GM13976 (cell line): ENCODE data around the gene NWD2.
A peak's percentile ranks its signal among the peaks of the same experiment; 100 is the strongest.

Experiments used
- DNase-seq: peaks from one replicate; pipeline ENCODE4 v3.0.0; 2012; ENCODE audit warnings: low spot score
- CTCF ChIP-seq: IDR thresholded peaks from 2 replicates; pipeline ENCODE4 v1.5.1; 2012; ENCODE audit warnings: borderline replicate concordance, mild to moderate bottlenecking; ENCODE audit not compliant: insufficient read depth; ENCODE audit errors: extremely low read depth, missing control alignments, control extremely low read depth
- in situ Hi-C: fragments of 300-500 bp; cut with MboI; formaldehyde crosslinking; loops from one replicate; pipeline ENCODE4 v1.12.0; 2022; ENCODE audit warnings: low sequenced_read_pairs, mixed read lengths, inconsistent platforms; ENCODE audit not compliant: unreplicated experiment

The NWD2 gene

GRCh38 chr4:37243051-37243450 lies 1.5 kb upstream of the NWD2 start:
- TF ChIP-seq CTCF = no peak
- DNase-seq = no peak
- in situ Hi-C loops = no loop called here

- DNase-seq = peak; percentile 36
- TF ChIP-seq CTCF = no peak
- in situ Hi-C loops = no loop called here
Observed at GRCh38 chr4:37243722-37244582, 591 bp upstream of the NWD2 start.

DNA sequence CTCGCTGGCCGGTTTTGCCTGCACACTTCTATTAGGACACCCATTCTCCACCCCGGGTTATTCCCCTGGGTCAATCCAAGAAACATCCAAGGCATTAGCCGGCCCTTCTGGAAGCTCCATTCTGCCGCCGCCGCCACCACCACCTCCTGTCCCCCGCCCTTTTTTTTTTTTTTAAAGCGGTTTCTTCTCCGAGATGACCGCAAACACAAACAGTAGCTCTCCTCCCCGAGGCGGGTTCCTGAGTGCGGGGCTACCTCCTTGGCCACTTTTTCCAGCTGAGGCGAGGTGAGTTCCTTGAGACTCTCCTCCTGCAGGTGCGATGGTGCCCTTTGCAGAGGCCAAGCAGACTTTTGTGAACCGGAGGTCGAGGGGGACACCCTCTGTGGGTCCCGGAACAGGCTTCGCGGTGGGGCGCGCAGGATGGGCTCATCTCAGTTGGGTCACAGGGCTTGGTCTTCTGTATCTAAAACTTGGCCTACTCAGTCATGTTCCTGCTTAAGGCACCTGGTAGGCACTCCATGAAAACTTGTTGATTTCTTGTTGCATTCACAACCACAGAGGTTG lies 930 bp downstream of the NWD2 start:
- in situ Hi-C loops = no loop called here
- no peak for DNase-seq
- TF ChIP-seq CTCF = no peak

DNA sequence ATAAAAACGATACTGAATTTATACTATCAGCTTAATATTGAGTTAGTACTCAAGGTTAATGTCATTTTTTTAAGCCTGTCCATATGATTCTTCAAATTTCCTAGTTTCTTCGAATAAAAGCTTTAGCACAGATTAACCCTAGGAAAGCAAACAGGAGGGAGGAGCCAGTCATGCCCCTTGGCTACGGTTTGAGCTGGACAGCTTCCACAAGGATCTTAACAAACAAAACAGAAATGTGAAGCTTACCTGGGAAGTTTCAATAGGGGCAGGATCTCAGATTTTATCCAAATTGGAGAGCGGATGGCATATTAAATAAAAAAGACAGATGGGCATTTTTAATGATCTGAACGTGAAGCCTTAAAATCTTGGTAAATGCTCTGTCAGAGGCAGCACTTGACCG lies 2.3 kb downstream of the NWD2 start:
- in situ Hi-C loops = no loop called here
- DNase-seq = no peak
- no peak for TF ChIP-seq CTCF

DNA sequence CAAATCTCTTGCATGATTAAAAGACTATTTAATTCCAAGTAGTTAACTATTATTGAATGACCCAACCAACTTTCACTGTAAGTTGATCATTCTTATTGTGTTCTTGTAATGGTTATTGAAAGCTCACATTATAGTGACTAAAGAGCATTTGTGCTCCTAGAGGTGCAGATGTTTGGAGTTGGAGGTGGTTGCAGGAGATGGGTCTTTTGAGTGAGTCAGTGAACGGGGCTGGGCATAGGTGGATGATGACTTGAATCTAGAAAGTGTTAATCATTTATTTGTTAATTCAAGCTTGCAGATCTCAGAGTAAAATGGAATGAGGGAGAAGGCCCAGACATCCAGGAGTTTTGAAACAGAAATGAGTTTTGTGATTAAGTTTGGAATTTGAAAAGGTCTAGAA lies 13.7 kb downstream of the NWD2 start:
- no peak for DNase-seq
- TF ChIP-seq CTCF = no peak
- in situ Hi-C loops = no loop called here

DNA sequence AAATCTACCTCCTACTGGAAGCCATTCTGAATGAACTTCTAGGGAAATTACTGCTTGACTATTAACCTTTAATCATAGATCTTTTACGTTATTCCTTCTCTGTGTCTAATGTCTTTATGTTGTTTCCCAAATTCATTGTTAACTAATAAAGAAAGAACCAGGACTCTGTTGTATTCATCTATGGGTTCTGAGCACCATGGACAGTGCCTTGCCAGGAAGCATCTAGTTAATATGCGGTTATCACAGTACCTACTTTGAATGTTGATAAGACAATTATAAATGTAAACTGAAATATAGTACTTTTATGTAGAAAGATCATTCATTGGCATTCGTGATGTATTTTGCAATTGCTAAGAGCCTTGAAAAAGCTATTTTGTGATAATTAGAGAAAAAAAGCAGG lies 23.8 kb downstream of the NWD2 start:
- in situ Hi-C loops = no loop called here
- TF ChIP-seq CTCF = no peak
- DNase-seq = no peak
